Stimulated activated CD4-positive, alpha-beta T cell treated with anti-CD3 and anti-CD28 coated beads, TNF-alpha, amount 100 ng/mL, for 24 hours (primary cell): ENCODE results near the gene PKD2L2.
"Not testable (repeated sequence)": the region's sequence is repeated elsewhere in the genome, so short reads cannot be mapped to it uniquely, and the experiment has no call there.

ENCODE experiments used
- DNase-seq, 3 experiments: peaks; one replicate each; pipeline ENCODE4 v3.0.0-alpha.2; 2020; ENCODE audit warnings: low read depth in 3 of 3

Gene PKD2L2

DNA sequence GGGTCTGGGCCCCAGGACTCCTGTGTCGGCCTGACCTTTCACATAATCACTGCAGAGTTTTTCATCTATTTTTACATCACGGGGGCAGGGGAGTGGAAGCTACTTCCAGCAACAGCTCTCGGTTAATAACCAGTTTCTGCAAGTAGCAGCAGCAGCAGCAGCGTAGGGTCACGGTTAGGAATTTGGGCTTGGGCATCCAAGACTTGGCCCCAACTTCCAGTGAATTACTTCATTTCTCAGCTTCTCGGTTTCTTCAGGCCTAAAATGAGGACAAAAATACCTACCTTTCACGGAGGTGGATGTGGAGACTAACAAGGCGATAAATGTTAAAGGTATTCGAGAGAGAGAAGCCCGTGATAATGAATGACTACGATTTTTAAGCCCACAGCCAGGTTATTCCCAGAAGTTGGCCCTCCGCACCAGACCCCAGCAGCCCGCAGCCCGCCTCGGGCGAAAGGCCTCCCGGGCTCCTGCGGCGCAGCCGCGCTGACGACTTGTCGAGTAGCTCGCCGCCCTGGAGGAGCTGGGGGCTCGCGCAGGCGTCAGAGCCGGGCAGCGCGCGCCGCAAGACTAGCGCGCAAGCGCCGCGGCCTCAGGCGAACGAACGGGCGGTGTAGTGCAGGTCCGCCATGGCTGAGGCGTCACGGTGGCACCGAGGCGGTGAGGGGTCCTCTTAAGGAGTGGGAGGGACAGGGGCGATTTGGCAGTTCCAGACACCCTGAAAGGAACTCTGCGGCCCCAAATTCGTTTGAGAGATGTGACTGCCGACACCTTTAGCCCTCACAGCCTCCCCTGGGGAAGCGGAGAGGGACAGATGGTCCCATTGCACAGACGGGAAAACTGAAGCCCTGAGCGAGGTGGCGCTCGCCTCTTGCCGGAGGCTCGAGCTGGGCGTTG is at the start of gene PKD2L2:
PKD2L2 (plus strand) TSS at position 595 of the 897 bp plus-strand sequence; CDS start at position 630, 35 bp downstream.
- DNase-seq: peak; percentile 61 to 84 (median 72)

DNA sequence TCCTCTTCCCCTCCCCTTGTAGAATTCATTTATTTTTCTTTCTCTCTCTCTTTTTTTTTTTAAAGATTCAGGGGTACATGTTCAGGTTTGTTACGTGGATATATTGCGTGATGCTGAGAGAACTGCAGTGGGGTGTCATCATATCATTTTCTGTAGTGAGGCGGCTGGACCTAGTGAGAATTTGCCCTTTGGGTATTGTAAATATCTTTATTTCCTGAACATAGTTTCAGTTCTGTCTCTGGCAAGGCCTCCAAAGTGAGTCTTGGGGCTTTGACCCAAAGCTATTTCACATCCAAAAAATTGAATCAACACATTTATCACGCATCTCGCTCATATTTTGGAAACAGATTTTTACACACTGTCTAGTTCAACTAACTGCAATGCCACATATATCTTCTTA is 47.0 kb upstream of the PKD2L2 start:
- no peak for DNase-seq

DNA sequence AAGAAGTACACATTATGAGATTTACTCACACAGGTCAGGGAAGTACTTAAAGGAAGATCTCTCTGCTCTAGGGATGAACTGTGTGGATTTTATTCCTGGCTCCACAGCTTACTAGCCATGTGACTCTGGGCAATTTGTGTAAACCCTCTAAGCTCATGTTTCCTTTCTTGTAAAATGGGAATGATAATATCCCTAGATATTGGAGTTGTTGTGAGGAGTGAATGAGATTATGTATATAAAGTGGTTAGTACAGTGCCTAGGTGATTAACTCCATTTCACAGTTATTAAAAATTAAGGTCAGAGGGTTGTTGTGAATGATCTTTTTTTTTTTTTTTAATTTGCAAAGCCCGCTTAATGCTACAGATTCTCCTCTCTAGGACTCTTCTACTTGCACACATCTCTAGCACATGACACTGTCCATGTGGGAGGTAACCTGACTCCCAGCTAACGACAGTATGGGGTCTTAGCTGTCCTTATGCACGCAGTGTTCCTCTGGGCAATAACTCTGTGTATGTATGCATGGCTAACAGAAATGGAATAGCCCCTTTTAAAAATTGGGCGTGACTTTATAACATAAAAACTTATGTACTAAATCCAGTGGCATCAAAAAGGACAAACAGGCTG is 45.5 kb upstream of the PKD2L2 start:
- no peak for DNase-seq

DNA sequence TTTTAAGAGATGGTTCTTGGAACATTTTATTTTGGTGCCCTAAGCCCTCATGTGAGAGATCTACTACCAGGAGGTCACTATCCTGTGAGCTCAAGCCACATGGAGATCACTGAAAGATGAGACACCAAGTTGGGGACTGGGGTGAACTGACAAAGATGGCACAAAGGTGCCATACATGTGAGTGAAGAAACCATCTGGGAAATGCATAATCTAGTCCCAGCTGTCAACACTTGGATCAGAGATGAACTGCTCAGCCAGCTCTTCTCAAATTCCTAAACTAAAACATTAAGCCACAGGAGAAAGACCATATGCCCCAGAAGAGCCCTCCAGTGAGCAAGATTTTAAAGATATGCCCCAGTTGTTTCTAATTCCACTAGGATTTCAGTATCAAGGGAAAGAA is 43.8 kb upstream of the PKD2L2 start:
- DNase-seq: no peak

DNA sequence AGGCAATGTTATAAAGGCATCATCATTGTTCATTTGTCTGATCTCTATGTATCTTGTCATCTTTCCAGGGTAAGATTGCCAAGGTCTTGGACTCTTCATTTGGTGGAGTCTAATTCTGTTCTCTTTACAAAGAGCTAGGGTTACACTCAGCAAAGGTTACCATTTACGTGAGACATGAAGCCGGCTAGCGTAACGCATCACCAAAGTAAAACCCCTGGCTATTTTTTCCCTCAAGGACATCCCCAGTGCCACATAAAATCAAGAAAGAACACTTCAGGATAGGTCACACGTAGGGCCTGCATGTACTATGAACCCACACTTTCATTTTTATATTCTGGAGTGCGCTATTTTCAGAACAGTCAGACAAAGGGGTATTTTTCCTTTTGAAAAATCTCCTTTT is 41.6 kb upstream of the PKD2L2 start:
- DNase-seq: no peak

DNA sequence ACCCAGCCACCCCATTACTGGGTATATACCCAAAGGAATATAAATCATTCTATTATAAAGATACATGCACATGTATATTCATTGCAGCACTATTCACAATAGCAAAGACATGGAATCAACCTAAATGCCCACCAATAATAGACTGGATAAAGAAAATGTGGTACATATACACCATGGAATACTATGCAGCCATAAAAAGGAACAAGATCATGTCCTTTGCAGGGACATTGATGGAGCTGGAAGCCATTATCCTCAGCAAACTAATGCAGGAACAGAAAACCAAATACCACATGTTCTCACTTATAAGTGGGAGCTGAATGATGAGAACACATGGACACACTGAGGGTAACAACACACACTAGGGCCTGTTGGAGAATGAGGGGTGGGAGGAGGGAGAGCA is 36.1 kb upstream of the PKD2L2 start:
- DNase-seq: not testable (repeated sequence)

DNA sequence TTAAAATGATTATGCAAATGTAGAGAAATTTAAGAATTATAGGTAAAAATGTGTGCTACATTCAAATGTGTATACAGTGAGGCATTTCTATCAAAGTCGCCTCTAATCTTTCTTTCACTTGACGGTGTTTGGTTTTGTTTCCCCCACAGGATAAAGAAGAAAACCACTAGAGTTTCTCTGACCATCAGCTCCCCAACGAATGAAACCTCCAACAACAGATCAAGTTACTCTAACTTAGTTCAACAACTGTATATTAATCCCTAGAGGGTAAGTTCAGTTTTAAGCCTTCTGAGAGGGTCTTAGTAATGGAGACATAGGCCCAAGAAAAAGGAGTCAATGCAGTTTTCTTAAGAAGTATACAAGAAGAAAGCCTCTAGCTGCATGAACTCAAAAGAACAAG is 33.1 kb upstream of the PKD2L2 start:
- DNase-seq: no peak

DNA sequence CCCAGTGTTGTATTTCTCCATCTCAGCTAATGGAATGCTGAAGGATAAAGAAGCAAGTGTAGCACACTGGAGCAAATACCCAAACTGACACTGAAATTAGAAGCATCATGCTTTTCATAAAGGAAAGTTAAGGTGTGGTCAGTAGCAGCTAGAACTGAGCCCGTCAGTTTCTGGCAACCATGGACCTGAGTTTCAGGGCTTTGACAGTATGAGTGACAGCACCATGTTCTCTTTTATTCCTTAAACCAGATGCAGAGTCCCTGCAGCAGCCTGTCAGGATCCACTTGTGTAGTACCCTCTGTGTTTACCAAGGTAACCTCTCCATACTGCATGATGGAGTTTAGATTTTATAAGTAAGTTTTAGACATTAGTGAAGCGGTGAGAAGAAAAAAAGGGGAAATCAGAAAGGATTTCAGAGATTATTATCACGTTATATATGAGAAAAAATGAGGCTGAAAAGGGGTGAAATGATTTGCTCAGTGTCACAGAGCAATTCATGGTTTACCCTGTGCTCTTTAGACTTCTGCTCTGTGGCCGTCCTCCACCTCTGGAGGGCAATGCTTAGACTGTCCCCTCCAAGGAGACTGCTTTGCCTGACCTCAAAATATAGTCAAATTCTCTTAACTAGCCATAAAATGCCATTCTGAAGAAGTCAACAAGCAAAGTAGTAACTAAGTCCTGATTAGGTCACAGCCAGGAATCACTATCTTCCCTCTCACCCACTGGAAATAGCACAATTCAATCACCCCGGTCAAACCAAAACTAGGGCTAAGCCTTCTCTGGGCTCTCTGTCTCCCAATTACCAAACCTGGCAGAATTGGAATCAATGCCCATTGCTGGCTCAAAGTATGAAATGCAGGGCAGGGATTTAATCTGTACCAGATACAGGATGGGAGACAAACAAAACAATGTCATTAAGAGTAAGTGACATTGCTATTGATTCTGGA is 32.1 kb upstream of the PKD2L2 start:
- DNase-seq: no peak

DNA sequence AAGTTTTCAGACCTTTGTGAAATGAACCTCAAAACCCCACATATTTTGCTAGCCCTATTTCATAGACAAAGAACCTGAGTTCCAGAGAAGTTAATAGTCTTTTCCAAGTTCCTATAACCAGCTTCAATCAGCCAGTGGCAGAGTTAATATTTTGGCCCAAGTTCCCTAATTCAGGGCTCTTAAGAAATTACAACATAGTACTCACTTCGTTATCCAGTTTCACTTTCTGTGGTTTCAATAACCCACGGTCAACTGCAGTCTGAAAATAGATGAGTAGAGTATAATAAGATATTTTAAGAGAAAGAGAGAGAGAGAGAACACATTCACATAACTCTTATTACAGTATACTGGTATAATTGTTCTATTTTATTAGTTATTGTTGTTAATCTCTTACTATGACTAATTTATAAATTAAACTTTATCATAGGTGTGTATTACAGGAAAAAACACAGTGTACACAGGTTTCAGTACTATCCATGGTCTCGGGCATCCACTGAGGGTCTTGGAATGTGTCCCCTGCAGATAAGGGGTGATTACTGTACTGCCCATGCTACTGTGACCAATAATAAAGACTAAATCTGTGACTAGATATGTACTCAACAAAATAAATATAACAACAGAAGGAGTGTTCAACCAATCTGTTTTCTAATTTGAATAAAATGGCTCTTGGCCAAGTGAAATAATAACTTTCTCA is 30.9 kb upstream of the PKD2L2 start:
- DNase-seq: no peak

DNA sequence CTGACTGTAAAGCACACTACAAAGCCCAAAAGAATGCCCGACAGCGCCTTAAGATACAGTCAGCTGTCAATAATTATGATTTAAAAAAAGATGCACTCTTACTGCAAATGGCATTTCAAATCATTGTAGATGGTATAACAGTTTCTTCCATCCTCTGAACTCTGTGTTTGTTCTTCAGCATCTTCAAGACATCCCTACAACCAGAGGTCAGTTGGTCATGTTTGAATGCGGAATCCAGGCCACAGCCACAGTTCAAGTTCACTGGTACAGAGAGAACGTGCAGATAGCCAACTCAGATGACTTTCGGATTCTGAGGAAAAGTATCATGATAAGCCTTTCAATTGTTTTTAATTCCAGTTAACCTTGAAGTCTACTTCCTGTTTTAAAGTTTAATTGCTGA is 30.3 kb upstream of the PKD2L2 start:
- DNase-seq: no peak

DNA sequence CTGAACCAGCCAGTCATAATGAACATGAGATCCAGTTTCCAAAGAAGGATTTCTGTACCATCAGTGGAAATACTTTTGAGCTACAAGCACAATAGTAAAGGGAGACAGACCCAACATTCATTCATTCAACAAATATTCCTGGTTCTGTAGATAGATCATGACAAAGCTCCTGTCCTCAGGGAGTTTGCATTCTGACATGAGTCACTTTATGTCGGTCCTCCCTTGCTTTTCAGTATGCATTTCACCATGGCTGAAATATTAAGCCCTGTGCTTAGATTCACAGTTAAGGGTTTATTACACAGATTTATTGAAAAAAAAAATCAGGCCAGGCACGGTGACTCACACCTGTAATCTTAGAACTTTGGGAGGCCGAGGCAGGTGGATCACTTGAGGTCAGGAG is 27.0 kb upstream of the PKD2L2 start:
- DNase-seq: no peak

DNA sequence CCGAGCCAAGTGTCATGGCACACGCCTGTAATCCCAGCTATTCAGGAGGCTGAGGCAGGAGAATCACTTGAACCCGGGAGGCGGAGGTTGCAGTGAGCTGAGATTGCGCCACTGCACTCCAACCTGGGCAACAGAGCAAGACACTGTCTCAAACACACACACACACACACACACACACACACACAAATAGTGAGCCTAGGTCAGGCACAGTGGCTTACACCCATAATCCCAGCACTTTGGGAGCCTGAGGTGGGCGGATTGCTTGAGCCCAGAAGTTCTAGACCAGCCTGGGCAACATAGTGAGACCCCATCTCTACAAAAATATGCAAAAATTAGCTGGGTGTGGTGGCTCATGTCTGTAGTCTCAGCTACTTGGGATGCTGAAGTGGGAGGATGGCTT is 25.6 kb upstream of the PKD2L2 start:
- not testable (repeated sequence) for DNase-seq

DNA sequence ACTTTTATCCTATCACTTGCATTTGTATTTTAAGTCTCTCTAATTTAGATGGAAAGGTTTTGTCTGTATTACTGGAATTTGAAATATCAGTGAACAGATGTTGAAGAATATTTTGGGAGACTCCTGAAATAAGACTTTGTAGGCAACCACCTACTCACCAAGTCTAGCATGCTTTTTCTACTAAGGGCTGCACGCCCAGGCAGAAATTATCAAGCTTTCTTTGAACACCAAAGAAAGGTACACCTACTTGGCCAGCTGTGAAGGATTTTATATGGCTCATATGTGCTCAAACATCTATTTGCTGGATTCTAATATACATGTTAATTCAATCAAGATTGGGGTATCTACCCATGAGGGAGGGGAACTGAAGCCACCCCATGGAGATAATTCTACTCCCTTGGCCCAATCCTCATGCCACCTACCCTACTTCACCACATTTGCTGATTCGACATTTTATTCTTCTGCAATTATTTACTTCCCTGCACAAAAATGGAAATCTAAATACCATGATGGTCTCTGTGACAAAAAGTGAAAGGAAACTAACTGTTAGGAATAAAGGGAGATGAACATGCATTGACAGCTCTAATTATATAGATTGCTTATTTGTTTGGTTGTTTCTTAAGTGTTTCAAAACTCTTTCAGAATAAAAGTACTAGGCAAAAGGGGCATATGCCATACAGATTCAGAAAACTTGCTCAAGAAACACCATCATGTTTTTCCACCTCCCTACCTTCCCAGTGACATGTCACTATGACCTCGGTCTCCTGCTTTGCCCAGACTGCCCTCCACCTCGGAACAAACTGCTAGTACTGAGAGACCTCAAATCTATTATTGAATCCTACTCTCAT is 22.5 kb upstream of the PKD2L2 start:
- no peak for DNase-seq

DNA sequence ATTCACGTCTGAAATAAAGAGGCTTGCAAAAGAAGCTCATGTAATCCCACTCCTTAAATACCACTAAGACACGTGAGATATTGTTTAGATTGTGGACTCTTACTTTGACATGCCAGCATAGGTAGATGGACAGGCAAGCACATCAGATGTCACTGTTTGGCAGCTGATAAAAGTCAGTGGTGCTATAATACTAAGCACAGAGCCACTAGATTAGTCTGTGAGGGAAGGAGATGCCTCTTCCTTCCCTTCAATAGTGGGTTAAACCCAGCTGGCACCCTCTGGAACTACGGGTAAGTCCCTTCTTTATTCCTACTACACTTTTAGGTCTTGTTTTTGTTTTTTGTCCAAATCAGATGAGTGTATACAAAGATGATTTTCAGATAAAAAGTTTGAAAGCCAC is 21.6 kb upstream of the PKD2L2 start, which contains the start of gene MYOT:
MYOT (plus strand) TSS at position 197 of the 400 bp plus-strand sequence. CDS start 2,792 bp downstream, outside the sequence.
- DNase-seq: no peak

DNA sequence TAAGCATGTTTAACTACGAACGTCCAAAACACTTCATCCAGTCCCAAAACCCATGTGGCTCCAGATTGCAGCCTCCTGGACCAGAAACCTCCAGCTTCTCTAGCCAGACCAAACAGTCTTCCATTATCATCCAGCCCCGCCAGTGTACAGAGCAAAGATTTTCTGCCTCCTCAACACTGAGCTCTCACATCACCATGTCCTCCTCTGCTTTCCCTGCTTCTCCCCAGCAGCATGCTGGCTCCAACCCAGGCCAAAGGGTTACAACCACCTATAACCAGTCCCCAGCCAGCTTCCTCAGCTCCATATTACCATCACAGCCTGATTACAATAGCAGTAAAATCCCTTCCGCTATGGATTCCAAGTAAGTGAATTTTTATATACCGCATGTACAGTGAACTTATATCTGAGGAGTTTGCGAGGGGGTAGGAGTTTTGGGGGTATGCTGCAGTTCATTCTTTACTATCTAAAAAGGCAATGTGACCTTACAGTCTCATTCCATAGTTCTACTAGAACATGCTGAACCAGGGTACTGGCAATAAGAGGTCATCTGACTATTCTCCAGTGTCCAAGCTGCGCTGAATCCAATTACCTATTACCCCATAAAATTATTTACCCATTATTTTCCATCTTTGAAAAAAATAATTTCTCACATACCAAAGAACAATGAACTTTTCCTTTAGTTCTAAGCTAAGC is 18.5 kb upstream of the PKD2L2 start:
- no peak for DNase-seq

DNA sequence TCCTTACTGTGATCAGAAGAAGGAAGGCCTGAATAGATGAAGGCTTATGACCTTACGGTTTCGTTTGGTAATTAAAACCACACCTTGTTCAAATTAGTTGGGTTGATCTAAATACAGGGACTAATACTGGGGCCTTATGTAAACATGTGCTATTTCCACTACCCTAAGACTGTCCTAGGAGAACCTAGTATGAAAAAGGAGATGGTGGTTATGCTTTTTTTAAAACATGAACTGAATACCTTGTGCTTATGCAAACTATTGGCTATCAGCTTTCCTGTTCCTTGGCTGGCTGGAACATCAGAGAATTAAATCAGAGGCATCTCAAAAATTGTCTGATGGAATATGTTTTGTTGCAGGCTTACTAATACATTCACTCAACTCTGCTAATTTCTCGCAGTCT is 17.7 kb upstream of the PKD2L2 start:
- DNase-seq: no peak

DNA sequence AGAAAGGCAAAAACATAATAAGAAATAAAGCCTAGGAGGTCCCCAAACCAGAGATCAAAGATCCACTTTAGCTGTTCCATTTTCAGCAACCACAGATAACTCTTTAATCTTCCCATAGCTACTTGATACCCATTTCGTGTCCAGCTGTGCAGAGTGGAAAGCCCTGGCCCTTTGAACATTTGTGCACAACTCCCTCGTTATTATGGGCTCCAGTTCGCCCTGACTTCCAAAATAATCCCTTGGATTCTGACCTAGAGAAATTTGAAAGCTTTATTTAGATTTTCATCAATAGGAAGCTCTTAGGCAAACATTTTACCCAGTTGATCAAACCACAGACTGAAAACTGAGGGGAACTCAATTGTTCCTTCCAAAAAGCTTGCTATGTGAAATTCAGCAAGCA is 16.8 kb upstream of the PKD2L2 start:
- no peak for DNase-seq

DNA sequence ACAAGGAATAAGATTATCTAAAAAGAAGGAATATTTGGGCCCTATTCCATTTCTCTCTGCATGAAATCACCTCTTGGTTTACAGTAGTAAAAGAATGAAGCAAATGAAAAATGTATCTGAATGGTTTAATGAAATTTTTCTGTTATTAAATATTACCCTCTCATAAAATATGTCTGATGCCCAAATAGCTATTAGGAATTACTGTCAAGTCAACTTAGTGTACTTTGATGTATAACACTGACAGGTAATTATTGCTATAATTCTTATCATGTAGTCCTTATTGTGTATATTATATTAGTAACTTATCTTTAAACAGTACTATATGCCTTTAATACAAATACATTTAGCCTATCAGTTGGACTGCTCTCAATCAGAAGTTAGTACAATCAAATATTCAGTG is 13.2 kb upstream of the PKD2L2 start:
- no peak for DNase-seq

DNA sequence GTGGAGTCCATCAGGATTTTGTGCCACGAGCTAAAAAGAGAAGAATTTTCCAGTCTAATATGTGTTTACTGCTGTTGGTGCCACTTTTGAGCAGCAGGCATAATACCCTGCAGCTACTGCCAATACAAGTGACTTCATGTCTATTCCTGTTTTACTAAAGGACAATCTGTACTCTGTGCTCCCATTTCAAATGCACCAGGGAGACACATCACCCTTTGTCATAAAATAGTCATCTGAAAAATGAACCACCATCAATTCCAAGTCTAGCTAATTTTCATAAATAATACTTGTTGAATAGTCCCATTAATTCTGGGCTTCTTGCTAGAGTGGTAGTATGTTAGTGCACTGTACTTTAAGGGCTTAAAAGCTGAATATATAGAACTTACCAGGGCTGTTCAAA is 8.9 kb upstream of the PKD2L2 start:
- DNase-seq: no peak

DNA sequence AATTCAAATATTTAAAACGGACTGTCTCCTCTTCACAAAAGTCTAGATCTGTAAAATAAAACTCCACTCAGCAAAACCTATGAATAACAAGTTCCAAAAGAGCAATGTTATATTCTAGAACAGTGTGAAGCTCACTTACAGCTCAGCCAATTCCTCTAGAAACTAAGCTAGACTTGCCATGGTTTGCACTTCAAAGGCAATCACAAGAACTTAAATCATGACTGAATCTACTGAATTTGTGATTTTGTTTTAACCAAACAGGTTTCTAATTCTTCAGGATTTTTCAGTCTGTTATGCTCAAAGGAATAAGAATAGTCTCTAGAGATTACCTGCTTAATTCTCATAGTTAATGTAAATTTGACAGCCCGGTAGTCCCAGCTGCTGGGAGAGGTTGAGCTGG is 1.4 kb upstream of the PKD2L2 start:
- no peak for DNase-seq
